AG08396 (cell line): ENCODE results near the gene SOST.

Source experiments
- DNase-seq: peaks from one replicate; pipeline ENCODE4 v3.0.0; 2012; ENCODE audit warnings: low spot score, mixed read lengths

The SOST gene

DNA sequence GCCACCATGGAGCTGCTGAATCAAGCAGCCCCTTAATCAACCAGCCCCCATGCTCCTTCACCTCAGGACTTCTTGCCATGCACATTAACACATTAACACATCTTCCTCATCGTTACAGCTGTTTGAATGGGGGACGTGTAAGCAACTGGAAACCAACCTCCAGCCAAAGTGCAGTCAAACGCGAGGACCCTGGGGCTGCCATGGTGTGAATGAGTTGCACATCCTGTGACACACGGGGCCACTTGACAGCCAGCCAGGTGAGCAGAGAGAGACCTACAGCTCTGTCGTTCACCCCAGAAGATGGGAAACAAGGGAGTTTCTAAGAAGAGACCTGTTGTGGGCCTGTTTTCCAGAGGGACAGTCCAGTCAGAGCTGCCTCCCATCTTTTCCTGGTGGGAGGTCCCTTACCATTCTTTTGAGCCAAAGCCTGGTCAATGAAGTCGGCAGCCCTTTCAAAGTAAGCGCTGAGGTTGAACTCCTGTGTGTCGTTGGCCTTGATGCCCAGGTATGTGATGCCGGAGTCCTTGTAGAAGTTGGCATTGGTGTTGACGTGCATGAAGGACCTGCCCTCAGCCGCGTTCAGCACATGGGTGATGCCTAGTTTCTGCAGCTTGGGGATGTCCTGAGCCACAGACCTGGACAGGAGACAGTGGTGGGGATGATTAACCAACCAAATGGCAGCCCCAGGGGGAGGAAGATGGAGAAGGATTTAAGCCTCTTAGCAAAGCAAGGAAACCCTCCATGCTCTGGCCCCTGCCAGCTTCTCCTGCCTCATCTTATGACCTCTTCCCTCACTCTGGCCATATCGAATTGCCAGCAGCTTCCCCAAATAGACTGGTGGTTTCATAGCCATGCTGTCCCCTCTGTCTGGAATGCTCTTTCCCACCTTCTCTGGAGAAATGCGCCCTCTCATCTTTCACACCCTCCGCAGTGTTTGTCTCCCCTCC lies 16.0 kb upstream of the SOST start:
- DNase-seq = no peak

DNA sequence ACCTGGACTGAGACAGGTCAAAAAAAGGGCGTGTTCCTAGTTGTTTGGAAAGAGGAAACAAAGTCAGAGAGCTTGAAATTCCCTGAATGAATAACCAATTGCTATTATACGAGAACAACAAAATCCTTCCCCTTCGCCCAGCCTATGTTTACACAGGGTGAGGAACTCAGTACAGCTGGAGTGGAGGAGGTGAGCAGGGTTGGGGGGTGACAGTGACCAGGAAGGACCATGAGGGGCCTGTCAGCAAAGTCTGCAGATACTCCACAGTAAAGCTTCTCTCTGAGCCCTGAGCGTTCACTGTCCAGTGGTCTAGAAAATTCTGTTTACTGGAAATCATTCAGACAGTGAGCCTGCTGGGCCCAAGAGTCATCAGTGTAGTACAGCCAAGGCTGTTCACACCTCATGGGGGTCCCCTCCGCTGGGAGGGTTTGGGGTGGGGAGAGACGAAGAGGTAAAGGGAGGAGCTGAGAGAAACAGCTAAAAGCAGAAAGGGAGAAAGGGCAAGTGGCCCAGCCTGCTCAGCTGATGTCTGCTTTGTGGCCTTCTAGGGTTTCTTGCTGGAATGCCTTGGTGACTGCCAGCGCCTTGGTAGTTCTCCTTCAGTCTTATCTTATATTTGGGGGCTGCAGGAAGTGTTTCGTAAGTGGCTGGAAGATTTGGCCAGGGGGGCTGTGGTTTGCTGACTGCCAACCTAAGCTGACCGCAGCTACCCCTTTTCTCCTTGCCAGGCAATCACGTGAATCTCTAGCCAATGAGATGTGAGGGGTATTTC lies 14.5 kb upstream of the SOST start:
- DNase-seq = no peak

DNA sequence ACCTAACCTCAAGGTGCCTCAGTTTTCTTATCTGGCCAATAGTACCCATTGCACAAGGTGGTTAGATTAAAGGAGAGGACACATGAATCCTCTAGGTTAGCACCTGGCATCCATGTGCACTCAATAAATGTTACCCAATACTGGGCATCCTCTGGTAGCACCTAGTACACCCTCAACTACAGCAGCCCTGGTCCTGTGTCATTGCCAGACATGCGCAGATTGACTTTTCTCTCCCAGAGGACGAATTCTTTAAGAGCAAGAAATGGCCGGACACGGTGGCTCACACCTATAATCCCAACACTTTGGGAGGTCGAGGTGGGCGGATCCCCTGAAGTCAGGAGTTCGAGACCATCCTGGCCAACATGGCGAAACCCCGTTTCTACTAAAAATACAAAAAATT lies 12.9 kb upstream of the SOST start:
- DNase-seq = no peak

DNA sequence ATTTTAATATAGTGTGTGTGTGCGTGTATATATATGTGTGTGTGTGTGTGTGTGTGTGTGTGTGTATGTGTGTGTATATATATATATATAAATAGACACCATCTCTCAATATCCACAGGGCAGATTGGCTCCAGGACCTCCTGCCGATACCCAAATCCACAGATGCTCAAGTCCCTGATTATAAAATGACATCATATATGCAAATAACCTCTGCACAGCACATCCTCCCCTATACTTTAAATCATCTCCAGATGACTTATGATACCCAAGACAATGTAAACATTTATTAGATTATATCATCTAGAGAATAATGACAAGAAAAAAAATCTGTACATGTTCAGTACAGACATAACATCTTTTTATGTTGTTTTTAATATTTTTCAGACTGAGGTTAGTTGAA lies 12.4 kb upstream of the SOST start:
- no peak for DNase-seq

DNA sequence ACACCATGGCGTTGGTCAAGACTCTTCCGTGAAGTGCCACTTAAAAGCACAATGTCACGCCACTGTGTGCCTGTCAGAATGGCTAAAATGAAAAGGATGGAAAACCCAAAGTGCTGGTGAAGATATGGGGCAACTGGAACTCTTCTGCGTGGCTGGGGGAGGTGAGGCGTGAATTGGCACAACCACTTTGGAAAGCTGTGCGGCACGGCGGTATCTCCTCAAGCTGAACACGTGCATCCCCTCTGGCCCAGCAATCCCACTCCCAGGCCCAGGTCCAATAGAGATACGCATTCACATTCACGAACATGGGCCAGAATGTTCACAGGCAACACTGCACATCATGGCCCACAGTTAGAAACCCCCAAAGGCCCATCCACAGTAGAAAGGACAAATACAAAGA lies 11.3 kb upstream of the SOST start:
- no peak for DNase-seq

DNA sequence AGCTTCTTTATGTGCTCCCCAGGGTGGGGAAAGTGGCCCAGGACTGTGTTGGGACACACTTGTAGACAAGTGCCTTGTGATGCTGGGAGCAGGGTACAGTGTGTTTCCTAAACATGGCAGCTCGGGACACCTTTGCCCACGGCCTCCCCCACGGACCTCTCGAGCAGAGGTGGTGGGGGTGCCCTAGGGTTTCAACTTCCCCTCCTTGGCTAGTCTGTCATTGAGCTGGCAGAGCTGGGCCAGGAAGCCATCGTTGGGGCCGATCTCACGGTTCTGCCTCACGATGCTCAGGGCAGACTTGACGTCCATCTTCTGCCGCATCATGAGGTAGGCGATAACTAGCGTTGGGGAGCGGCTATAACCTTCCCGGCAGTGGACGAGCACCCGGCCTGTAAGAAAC lies 10.8 kb upstream of the SOST start:
- DNase-seq = no peak

DNA sequence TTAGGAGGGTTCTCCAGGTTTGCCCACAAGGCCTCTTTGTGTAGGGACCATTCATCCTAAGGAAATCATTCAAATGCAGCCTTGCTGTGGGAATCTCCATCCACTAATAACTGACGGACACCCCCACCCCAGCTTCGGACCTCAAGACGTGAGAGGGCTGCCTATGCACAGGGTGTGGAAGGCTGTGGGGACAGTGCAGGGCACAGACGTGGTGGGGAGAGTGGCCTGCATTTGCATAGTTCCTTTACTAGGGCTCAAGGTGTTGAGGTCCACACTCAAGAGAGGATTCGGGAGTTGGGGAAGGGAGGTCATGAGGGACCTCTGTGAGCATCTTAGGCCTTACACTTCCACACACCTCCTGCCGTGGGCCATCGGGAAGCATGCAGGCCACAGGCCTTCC lies 10.4 kb upstream of the SOST start:
- DNase-seq = no peak

DNA sequence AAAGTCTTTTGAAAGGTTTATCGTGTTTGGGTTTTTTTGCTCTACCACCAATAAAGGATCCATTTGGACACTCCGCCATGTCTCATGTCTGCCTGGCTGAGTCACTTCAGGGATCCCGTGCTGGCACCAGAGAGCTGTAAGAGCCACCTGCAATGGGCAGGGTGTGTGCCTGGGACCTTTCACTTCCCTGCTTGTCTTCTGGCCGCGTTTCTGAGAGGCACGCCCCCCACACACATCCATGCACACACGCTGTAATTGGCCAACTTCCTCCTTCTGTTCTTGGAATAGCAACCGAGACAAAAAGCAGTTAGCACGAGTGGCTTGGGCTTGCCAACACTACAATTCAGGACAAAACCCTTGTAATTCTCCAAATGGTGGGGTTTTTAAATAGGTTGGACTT lies 9.8 kb upstream of the SOST start:
- DNase-seq = no peak

DNA sequence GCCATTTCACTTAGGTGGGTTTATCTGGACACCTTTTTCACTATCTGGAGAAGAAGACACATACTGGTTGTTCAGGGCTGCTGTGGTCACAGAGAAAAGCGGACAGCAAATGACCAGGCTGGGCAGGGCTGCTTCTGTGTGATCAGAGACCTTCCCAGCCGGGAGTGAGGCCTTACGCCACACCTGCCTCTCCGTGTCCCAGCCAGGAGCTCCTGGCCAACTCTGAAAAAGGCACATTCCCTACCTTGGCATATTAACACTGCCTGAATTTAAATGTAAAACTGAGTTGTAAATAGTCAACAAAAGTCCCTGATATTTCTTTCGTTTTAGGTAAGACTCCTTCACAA lies 9.1 kb upstream of the SOST start:
- no peak for DNase-seq

DNA sequence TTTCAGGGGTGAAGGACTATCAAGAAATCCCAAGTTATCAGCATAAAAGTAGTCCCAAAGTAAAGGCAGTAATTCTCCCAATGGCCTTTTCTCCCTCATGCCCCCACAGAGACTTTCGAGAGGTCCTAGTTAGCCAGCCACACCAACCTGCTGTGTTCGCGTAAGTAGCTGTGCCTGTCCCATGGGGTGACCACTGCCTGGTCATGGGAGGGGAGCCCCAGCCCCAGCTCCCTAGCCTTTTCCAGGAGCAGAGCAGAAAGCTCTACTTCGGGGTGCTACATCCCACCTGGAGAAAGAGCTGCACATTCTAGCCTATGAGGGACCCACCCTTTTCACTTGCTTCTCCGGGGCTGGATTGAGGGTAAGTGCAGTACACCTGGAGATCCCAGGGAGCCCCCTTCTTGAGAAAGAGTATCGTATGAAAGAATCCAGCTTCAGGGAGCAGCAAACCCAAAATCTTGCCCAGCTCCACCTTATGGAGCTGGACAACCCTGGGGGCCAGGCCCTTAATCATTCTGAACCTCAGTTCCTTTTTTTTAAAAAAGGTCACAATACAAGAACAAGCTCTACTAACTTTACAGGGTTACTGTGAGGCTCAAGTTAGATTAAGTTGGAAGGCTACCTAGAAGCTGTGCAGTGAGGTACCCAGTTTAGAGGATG lies 8.6 kb upstream of the SOST start:
- no peak for DNase-seq

DNA sequence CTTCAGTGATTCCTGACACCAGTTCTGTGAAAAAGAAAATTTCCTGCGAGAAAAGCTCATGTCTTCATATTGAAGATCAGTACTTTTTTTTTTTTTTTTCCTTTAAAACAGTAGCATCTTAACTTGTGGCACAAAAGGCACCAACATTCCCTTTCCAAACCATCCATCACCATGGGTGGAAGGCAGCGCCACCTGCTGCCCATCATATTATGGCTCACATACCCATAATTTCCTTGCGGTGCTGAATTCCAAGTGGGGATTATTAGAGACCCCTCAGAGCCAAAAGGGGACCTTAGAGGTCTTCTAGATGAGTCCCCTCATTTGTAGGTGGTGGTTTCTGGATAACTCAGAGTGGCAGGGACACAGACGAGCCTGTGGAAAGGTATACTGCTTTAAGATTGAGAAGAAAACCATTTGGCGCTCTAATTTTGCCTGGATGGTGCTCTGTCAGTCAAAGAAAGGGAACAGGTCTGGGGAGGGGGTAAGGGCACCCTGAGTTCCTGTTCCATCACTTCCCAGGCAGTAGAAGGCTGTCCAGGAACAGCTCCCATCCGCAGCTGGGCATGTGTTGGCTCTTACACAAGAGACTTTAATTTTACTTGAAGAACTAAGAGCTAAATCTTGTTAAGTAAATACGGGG lies 7.9 kb upstream of the SOST start:
- peak; percentile 67 for DNase-seq

DNA sequence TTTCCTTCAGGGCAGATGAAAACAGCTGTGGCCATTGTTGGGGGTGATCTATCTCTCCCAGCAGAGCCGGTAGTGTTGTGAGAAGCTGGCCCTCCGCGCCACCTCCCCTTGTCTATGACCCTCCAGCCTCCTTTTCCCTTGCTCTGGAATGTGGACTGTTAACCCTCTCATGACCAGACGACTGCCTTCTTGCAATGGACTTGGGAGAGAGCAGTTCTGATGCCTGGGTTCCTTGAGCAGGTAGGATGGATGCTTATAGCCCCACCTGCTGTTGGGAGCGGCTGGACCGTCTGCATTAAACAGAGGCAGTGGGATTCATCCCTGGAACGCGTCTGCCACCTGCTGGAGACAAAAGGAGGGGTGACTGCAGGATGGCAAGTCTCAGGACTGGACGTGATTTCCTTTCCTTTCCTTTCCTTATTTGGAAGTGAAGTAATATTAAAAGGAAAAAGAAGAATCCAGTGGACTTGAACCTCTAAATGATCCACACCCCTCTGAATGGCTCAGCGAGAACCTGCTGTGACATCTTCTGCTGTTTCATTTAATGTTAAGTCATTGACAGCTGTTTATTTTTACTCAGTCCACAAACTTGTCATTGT lies 1.8 kb upstream of the SOST start:
- peak; percentile 91 for DNase-seq

DNA sequence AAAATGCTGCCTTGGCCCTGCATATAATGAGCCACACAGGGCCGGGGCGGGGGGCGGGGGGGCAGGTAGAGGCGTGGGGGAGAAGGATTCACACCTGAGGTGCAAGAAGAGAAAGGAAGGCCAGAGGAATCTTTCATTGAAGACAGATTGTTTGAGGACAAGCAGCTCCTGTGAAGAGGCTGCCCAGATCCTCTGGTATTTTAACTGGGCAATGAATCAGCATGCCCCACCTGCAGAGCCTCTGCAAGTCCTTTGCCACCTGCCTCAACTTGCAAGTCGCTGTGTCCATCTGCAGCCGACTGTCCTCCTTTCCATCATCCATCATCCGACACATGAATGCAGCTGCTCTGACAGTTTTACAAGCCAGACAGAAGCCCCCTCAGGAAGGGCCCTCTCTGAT lies 1.2 kb upstream of the SOST start:
- DNase-seq = no peak

DNA sequence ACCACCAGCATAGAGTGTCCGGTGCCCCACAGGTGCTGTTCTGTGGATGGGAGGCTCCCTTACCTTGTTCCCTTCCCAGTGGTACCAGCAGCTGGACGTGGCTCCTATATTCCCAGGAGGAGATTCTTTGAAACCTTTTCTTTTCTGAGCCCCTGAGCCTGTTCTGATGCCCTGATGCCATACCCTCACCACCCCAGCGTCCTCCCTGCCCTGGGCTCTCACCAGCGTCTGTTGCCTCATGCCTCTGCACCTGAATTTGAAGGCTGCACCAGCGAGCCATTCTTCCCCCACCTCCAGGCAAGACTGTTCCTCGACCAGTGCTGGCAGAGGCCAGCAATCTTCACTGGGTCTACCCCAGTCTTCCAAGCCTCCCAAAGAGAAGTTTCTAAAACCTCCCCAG lies 505 bp downstream of the SOST start:
- DNase-seq = no peak

DNA sequence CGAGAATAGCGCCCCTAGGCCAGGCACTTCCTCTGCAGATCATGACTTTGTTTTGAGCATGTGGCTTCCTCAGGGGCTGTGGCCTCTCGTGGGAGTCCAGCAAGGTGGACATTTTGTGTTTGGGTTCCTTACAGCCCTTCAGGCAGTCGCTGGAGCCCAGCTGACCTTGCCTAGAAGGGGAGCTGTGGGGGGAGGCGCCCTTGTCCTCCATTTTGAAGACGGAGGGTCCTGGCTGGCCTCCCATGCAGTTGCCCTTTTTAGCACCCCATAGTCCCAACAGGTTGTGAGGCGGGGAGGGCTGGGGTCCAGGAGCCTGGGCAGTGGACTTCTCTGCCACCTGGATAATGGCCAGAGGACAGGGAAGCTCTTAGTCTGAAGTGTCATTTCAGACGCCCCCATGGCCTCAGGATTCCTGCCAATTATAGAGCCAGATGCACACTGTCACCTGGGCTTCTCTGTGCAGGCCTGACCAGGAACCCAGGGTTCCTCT lies 1.4 kb downstream of the SOST start:
- no peak for DNase-seq

DNA sequence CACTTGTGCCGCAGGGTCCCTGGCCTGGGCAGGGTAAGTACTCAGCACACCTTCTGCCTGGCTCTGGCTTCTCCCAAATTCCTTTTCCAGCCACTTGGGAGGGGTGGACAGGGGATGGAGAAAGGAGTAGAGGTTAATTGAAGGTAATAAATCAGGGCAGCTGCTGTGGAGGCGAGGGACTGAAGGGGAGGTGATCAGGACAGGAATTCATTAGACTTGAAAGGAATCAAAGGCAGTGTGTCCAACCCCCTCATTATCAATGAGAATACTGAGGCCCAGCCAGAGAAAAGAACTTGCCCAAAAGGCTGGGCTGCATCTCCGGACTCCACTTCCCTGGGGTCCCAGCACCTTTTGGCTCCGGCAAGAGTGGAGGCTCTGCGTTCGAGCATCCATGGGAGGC lies 2.4 kb downstream of the SOST start:
- DNase-seq = no peak

DNA sequence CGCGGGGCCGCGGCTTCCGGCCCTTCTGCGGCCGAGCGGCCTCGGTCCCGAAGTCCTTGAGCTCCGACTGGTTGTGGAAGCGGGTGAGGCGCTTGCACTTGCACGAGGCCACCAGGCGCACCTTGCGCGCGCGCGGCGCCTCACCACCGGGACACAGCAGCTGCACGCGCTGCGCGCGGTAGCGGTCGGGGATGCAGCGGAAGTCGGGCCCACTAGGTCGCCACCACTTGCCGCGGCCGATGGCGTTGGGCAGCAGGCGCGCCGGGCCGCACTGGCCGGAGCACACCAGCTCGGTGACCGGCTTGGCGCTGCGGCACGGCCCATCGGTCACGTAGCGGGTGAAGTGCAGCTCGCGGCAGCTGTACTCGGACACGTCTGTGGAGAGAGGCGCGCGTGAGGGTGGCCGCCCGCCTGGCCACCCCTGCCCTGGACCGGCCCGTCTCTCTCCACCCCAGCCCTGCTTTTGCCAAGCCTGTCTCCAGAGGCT lies 3.2 kb downstream of the SOST start:
- peak; percentile 57 for DNase-seq

DNA sequence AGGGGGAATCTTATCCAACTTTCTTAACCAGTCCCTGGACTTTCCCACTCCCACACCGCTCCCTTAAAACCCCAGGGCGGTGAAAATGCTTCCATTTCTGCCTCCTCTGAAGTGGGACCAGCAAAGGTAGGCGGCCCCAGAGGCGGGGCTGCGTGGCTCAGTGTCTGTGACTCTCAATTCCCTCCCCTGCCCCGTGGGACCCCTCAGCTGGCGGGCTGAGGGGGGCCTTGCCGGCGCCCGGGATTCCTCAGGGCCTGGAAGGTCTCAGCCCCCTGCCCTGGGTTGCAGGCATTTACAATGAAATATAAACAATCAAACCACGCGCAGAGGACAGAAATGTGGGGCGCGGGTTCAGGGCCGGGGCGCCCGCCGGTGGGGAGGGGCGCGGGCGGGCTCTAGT lies 3.6 kb downstream of the SOST start:
- DNase-seq = no peak

DNA sequence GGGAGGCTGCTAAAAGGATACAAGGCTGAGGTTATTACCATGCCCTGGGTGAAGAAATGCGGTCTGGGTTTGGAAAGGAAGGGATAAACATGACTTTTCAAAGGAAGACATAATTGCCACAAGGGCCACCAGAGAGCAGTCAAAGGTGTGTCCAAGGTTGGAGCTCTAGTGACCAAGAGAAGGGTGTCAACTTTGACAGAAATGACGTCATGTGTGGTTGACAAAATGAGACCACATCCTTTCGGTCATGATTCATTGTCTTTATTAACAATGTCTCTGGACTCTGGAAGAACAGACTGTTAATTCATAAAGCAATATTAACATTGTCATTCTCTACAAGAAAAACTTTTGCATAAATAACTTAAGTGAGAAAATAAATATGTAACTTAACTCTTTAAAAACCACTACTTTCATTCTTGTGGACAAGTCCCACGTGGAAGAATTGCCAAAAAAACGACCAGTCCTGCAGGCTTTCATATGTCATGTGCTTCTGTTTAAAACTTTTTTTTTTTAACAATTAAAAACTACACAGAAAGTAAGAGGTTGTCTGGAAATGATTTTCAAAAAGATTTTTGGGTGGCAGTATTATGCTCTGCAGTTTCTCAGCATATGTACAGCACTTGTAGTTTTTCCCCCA lies 5.0 kb downstream of the SOST start:
- DNase-seq = no peak

DNA sequence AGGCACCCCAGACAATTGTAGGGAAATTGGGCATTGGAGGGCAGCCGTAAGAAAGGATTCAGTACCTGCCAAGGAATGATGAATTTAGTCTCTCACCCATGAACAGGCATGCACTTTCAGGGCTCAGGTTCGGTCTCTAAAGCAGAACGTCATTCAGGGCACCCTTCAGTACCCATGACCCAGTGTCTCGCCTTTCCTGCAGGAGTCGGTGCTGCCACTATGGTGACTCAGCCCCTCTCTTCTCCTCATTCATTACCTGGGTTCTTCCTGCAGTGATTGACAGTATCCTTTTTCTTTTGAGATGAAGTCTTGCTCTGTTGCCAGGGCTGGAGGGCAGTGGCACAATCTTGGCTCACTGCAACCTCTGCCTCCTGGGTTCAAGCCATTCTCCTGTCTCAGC lies 8.4 kb downstream of the SOST start:
- no peak for DNase-seq

DNA sequence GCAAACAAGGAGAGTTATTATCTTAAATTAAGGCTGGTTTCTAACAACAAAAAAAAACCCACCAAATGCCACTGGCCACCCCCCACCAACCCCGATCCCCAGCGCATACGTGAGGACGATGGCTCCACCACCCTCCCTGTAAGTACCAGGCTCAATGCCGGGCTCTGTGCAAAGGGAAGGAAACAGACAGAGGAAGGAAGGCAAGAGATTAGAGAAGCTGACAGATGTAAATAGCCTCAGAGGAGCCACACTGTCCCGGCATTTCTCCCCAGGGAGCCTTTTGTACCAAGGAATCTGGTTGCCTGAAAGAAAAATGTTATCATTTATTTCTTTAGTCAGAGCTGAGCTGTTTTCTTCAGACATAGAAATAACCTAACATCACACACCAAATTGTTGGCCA lies 13.1 kb downstream of the SOST start:
- DNase-seq = no peak
